A549 (cell line): Measurements from ENCODE around the gene RING1. TPM values are rescaled to one million over a fixed set of nuclear protein-coding genes. Genes with fewer than 3 reads are reported as not detected.

Experiments used
- ATAC-seq, 2 experiments: fragments of 200-7000 bp in 1 of 2; fragments of >200 bp in 1 of 2; cut with Nextera tagmentation in 1 of 2; cut with Tn5 transposase in 1 of 2; 3 replicates each; pipeline versions ENCODE4 v1.8.0 to v1.9.1; 2018 to 2020; ENCODE audit warnings: mild to moderate bottlenecking in 1 of 2, moderate library complexity in 1 of 2
- CTCF ChIA-PET: fragments of 300-600 bp; sonication (Branson Sonifier 250); formaldehyde crosslinking; extraction: SDS; loops from one replicate; lab custom pipeline; 2021; ENCODE audit warnings: antibody characterized with exemption, inconsistent platforms; lab: Yijun Ruan, JAX
- POLR2A ChIA-PET: fragments of 350-600 bp; formaldehyde crosslinking; extraction: SDS; loops from one replicate; lab custom pipeline; 2021; ENCODE audit warnings: antibody characterized with exemption, inconsistent platforms; lab: Yijun Ruan, JAX
- DNase-seq, 2 experiments: peaks; one replicate each; pipeline versions ENCODE4 v3.0.0 to v3.0.0-alpha.2; 2011 to 2016; ENCODE audit warnings: low read depth in 1 of 2, low spot score in 1 of 2
- FAIRE-seq: peaks from 2 replicates; lab custom pipeline; 2011; peaks lifted over from hg19 to GRCh38; lab: Jason Lieb, UNC
- H3K27ac ChIP-seq, 2 experiments: fragments of >200 bp; sonication (Bioruptor Twin); formaldehyde crosslinking; 3 replicates each; pipeline ENCODE4 v1.5.1; 2016 to 2017
- H3K4me1 ChIP-seq: fragments of >200 bp; sonication (Bioruptor Twin); formaldehyde crosslinking; 3 replicates; pipeline ENCODE4 v1.6.1; 2016
- H3K4me2 ChIP-seq: fragments of >200 bp; sonication (Bioruptor Twin); formaldehyde crosslinking; 3 replicates; pipeline ENCODE4 v1.6.1; 2016
- H3K4me3 ChIP-seq: fragments of >200 bp; sonication (Bioruptor Twin); formaldehyde crosslinking; 3 replicates; pipeline ENCODE4 v1.5.1; 2016
- H3K9me3 ChIP-seq: fragments of >200 bp; sonication (Bioruptor Twin); formaldehyde crosslinking; 3 replicates; pipeline ENCODE4 v1.6.1; 2016
- CBX8 ChIP-seq: fragments of 200-600 bp; sonication (generic); IDR thresholded peaks from 2 replicates; pipeline ENCODE4 v1.6.1; 2016
- E2F6 ChIP-seq: IDR thresholded peaks from 2 replicates; pipeline ENCODE4 v1.6.1; 2012; ENCODE audit warnings: low read depth, borderline replicate concordance
- EHMT2 ChIP-seq: fragments of 200-600 bp; sonication (generic); IDR thresholded peaks from 2 replicates; pipeline ENCODE4 v1.6.1; 2016; ENCODE audit warnings: antibody characterized with exemption, low read depth, mild to moderate bottlenecking, moderate library complexity
- EP300 ChIP-seq, 2 experiments: fragments of >200 bp; sonication (Bioruptor Twin); formaldehyde crosslinking; IDR thresholded peaks; 2 replicates in 1 of 2; 3 replicates in 1 of 2; pipeline ENCODE4 v1.6.1; 2016 to 2017
- FOSB ChIP-seq: fragments of 250-450 bp; sonication (Bioruptor Pico); IDR thresholded peaks from 2 replicates; pipeline ENCODE4 v1.5.0; 2020; ENCODE audit warnings: mild to moderate bottlenecking, moderate library complexity
- FOSL2 ChIP-seq, 2 experiments: fragments of 450-650 bp in 1 of 2; fragments of >200 bp in 1 of 2; sonication (Bioruptor Twin) in 1 of 2; formaldehyde crosslinking; IDR thresholded peaks; 2 replicates each; pipeline versions ENCODE4 v1.5.0 to v1.6.1; 2016 to 2020; ENCODE audit warnings: mild to moderate bottlenecking in 1 of 2, moderate library complexity in 1 of 2
- FOXS1 ChIP-seq: fragments of 250-450 bp; sonication (Bioruptor Pico); IDR thresholded peaks from 2 replicates; pipeline ENCODE4 v1.5.0; 2020; ENCODE audit warnings: mild to moderate bottlenecking, moderate library complexity
- HES2 ChIP-seq: fragments of >200 bp; sonication (Bioruptor Twin); formaldehyde crosslinking; IDR thresholded peaks from 2 replicates; pipeline ENCODE4 v1.6.1; 2016
- HOXB5 ChIP-seq: fragments of 250-450 bp; sonication (Bioruptor Pico); IDR thresholded peaks from 2 replicates; pipeline ENCODE4 v1.5.0; 2020; ENCODE audit warnings: mild to moderate bottlenecking, moderate library complexity
- KDM5A ChIP-seq: fragments of 200-600 bp; sonication (generic); IDR thresholded peaks from 2 replicates; pipeline ENCODE4 v1.6.1; 2016; ENCODE audit warnings: antibody characterized with exemption, mild to moderate bottlenecking
- MYC ChIP-seq: IDR thresholded peaks from 2 replicates; pipeline ENCODE4 v1.6.1; 2012; ENCODE audit warnings: mild to moderate bottlenecking, inconsistent platforms, low read length, improper control_type of control experiment, borderline replicate concordance
- PBX3 ChIP-seq: IDR thresholded peaks from 2 replicates; pipeline ENCODE4 v1.6.1; 2012
- PHF8 ChIP-seq: fragments of 200-600 bp; sonication (generic); IDR thresholded peaks from 2 replicates; pipeline ENCODE4 v1.6.1; 2016; ENCODE audit warnings: low read depth, mild to moderate bottlenecking, antibody characterized with exemption, moderate library complexity, borderline replicate concordance
- POLR2A ChIP-seq: IDR thresholded peaks from 2 replicates; pipeline ENCODE4 v1.6.1; 2012; ENCODE audit warnings: mild to moderate bottlenecking, low read length
- SMC3 ChIP-seq: fragments of >200 bp; sonication (Bioruptor Twin); formaldehyde crosslinking; IDR thresholded peaks from 3 replicates; pipeline ENCODE4 v1.6.1; 2018; ENCODE audit warnings: inconsistent platforms
- TFCP2L1 ChIP-seq: fragments of 250-450 bp; sonication (Bioruptor Pico); IDR thresholded peaks from 2 replicates; pipeline ENCODE4 v1.5.0; 2021; ENCODE audit warnings: mild to moderate bottlenecking
- ZSCAN20 ChIP-seq: fragments of 250-450 bp; sonication (Bioruptor Pico); IDR thresholded peaks from 2 replicates; pipeline ENCODE4 v1.8.0; 2022; ENCODE audit warnings: mild to moderate bottlenecking, moderate library complexity
- WGBS: methylation state at CpG from one replicate; pipeline ENCODE4 v1.1.6; 2017; ENCODE audit errors: missing lambda C conversion rate; 5-methylcytosine and 5-hydroxymethylcytosine counted together
- polyA plus RNA-seq, 4 experiments: library from polyadenylated mRNA; depleted of rRNA in 3 of 4; stranded (reverse); fragments of >200 nt; fragmentation: RNase III in 1 of 4; extraction: RNeasy Plus Mini Kit Qiagen cat#74134 plus additional on column Dnase treatment in 1 of 4; gene quantifications; 2 replicates in 3 of 4; 3 replicates in 1 of 4; pipeline ENCODE4 v1.2.3, GENCODE V29; 2011 to 2017

Gene RING1
- polyA plus RNA-seq, 2 of the 4 experiments (the other 2 are of a cell fraction) = 12.7 to 35.0 TPM

DNA sequence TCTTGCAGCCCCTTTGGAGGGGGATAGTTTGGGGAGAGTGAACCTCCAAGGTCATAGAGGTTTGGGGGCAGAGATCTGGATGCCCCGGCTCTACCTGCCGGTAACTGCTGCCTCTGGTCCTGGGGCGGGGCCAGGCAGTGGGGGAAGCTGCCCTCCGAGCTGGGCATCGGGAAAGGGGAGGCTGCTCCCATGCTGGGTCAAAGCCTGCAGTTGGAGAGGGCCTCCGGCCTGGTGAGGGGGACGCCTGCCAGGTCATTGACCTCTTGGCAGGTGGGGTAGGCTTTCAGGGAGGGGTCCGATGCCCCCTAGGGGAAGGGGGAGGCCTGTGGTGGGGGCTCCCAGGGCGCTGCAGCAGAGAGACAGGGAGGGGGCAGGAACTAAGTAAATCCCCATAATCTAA, 23.1 kb upstream of the RING1 start:
- no peak overlapping the region for H3K27ac ChIP-seq
- FAIRE-seq (no peak), ATAC-seq (no peak), DNase-seq (no peak)
- ChIA-PET POLR2A (no interaction called here), CTCF (no interaction called here)
- H3K4me3 ChIP-seq = no peak overlapping the region
- TF ChIP-seq FOXS1 (no peak), EHMT2 (no peak), HES2 (no peak), E2F6 (no peak)
- no peaks in the 10 kb centered on the region; the same call in 2 of the 3 replicates for H3K9me3 ChIP-seq
- H3K4me1 ChIP-seq = no peaks in the 10 kb centered on the region
- no peak overlapping the region for H3K4me2 ChIP-seq
- no CpG with 5 or more reads among the region's 9 CpGs for WGBS

DNA sequence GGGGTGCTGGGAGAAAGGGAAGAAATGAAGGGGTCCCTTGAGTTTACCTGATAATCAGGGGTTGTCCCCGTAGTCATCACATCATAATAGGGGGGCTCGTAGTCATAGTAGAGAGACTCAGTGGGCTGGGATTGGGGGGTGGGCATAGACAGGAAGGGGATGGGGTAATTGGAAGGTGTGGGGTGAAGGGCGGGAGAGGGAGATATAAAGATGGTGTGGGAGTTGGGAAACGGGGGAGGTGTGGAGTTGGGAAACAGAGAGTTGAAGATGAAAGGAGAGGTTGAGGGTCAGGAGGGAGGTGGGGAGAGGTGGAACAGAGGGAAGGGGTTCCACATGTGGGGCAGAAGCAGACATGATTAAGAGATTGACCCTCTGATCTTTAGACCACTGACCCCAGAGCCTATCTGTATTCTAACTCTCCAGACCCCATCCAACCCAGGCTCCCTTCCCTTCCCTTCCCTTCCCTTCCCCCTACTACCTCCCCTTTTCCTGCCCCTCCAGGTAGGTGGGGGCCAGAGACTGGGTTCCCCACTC, 22.6 kb upstream of the RING1 start:
- TF ChIP-seq TFCP2L1 (CRISPR knock-in tag) (no peak), SMC3 (no peak), KDM5A (no peak), PBX3 (no peak)
- Histone ChIP-seq H3K4me3 (no peak overlapping the region), H3K4me1 (no peaks in the 10 kb centered on the region), H3K4me2 (no peak overlapping the region), H3K9me3 (no peaks in the 10 kb centered on the region; the same call in 2 of the 3 replicates), H3K27ac (no peak overlapping the region)
- DNase-seq (no peak), ATAC-seq (no peak), FAIRE-seq (no peak)
- CTCF ChIA-PET = interaction anchor here (1.0 to 1.2 kb wide), 2 partner anchors 10 to 63 kb away, joined by 3 to 4 read pairs; no protein-coding TSS in a partner anchor
- WGBS = 19% methylated on average over 3 of the region's 4 CpGs
- POLR2A ChIA-PET = no interaction called here

- no peak for ATAC-seq
- ChIA-PET POLR2A (no interaction called here), CTCF (no interaction called here)
- no peak for DNase-seq
- 85% methylated on average over 1 of the region's 1 CpG for WGBS
- Histone ChIP-seq H3K4me1 (no peaks in the 10 kb centered on the region), H3K9me3 (no peaks in the 10 kb centered on the region; the same call in 2 of the 3 replicates), H3K4me2 (no peak overlapping the region), H3K4me3 (no peak overlapping the region), H3K27ac (no peak overlapping the region)
- TF ChIP-seq TFCP2L1 (CRISPR knock-in tag) = no peak
- no peak for TF ChIP-seq CBX8
- no peak for FAIRE-seq
Measured at GRCh38 chr6:33187809-33188208, 20.5 kb upstream of the RING1 start.

- FAIRE-seq (no peak), ATAC-seq (0 out of 6 replicates have a peak, but pooled peaks of 1 of the 2 experiments have one; percentile 21), DNase-seq (no peak)
- Histone ChIP-seq H3K4me3 (no peak overlapping the region), H3K4me1 (no peaks in the 10 kb centered on the region), H3K4me2 (no peak overlapping the region), H3K9me3 (no peaks in the 10 kb centered on the region), H3K27ac (no peak overlapping the region)
- CTCF ChIA-PET = interaction anchor here (1.2 to 1.3 kb wide), 2 partner anchors 9 to 59 kb away, joined by 6 to 8 read pairs; no protein-coding TSS in a partner anchor
- TF ChIP-seq HOXB5 (CRISPR knock-in tag) (no peak), POLR2A (no peak), ZSCAN20 (no peak), KDM5A (no peak), MYC (no peak), CBX8 (no peak), FOSB (CRISPR knock-in tag) (no peak), E2F6 (no peak), FOSL2 (IDR thresholded peaks at IDR 0.05) (no peak), FOSL2 (CRISPR knock-in tag; IDR thresholded peaks at IDR 0.05) (no peak), EP300 (IDR thresholded peaks at IDR 0.05) (no peak), PHF8 (no peak)
- POLR2A ChIA-PET = no interaction called here
- 68% methylated on average over 5 of the region's 8 CpGs for whole genome bisulfite sequencing
Measured at GRCh38 chr6:33189164-33189563, 19.1 kb upstream of the RING1 start.
